ENCODE data around the gene LILRA5.
"Not testable (repeated sequence)": the region's sequence is repeated elsewhere in the genome, so short reads cannot be mapped to it uniquely, and the experiment has no call there.

LILRA5 gene

DNA sequence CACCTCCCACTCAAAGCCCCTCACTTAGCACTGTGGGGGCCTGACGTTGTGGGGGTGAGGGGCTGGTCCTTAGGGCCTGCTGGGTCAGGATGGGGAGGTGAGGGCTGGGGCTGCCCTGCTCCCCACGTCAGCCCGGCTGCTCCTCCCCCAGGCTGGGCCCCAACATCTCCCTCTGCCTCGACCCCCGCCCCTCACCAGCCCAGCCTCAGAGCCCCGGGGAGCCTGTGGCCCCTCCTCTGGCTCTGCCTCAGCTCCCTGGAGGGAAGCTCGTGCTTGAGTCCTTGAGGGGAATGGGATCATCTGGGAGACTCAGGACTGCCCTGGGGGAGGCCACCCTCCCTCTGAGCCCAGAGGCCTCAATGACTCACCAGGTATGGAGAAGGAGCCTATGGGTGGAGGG, 19.2 kb upstream of the LILRA5 start:
- DNase-seq (ENCODE audit: low read depth in 1 of 2, low spot score in 1 of 2): no peak
- Histone ChIP-seq H3K27me3 (ENCODE audit: insufficient read depth, poor library complexity, severe bottlenecking) (no peaks in the 10 kb centered on the region), H3K4me3 (replicated peaks; ENCODE audit: insufficient read depth, low read length) (no peak overlapping the region), H3K27ac (replicated peaks) (no peak overlapping the region)
- TF ChIP-seq POLR2AphosphoS5 (IDR thresholded peaks at IDR 0.05; ENCODE audit: low read depth): no peak
- no peak for TF ChIP-seq GABPA (IDR thresholded peaks at IDR 0.05; ENCODE audit: low read depth)
- TF ChIP-seq, protein P1, sequence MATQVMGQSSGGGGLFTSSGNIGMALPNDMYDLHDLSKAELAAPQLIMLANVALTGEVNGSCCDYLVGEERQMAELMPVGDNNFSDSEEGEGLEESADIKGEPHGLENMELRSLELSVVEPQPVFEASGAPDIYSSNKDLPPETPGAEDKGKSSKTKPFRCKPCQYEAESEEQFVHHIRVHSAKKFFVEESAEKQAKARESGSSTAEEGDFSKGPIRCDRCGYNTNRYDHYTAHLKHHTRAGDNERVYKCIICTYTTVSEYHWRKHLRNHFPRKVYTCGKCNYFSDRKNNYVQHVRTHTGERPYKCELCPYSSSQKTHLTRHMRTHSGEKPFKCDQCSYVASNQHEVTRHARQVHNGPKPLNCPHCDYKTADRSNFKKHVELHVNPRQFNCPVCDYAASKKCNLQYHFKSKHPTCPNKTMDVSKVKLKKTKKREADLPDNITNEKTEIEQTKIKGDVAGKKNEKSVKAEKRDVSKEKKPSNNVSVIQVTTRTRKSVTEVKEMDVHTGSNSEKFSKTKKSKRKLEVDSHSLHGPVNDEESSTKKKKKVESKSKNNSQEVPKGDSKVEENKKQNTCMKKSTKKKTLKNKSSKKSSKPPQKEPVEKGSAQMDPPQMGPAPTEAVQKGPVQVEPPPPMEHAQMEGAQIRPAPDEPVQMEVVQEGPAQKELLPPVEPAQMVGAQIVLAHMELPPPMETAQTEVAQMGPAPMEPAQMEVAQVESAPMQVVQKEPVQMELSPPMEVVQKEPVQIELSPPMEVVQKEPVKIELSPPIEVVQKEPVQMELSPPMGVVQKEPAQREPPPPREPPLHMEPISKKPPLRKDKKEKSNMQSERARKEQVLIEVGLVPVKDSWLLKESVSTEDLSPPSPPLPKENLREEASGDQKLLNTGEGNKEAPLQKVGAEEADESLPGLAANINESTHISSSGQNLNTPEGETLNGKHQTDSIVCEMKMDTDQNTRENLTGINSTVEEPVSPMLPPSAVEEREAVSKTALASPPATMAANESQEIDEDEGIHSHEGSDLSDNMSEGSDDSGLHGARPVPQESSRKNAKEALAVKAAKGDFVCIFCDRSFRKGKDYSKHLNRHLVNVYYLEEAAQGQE (IDR thresholded peaks at IDR 0.05; ENCODE audit: insufficient replicate concordance, low read depth): no peak

DNA sequence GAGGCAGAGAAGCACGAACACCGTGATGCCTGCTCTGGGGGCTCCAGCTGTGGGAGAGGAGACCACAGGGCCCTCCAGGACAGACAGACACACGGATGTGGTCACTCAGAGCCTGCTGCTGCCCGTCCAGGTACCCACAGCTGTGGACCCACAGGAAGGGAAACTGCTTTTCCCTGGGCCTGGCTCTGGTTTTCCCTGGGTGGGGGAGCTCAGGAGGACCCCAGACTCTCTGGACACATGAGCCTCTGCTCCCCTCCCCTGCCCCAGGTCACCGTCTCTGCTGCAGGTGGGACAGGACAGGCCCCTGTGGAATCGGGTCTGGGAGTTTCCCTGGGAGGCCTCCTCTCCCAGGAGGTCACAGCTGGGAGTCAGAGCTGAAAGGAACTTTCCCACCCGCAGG, 18.7 kb upstream of the LILRA5 start:
- no peak for DNase-seq (ENCODE audit: low read depth in 1 of 2, low spot score in 1 of 2)
- H3K27ac ChIP-seq (replicated peaks): no peak overlapping the region
- TF ChIP-seq GABPA (IDR thresholded peaks at IDR 0.05; ENCODE audit: low read depth) (no peak), SPI1 (IDR thresholded peaks at IDR 0.05; ENCODE audit: borderline replicate concordance, low read depth) (no peak), POLR2AphosphoS5 (IDR thresholded peaks at IDR 0.05; ENCODE audit: low read depth) (no peak)
- TF ChIP-seq, protein P2, sequence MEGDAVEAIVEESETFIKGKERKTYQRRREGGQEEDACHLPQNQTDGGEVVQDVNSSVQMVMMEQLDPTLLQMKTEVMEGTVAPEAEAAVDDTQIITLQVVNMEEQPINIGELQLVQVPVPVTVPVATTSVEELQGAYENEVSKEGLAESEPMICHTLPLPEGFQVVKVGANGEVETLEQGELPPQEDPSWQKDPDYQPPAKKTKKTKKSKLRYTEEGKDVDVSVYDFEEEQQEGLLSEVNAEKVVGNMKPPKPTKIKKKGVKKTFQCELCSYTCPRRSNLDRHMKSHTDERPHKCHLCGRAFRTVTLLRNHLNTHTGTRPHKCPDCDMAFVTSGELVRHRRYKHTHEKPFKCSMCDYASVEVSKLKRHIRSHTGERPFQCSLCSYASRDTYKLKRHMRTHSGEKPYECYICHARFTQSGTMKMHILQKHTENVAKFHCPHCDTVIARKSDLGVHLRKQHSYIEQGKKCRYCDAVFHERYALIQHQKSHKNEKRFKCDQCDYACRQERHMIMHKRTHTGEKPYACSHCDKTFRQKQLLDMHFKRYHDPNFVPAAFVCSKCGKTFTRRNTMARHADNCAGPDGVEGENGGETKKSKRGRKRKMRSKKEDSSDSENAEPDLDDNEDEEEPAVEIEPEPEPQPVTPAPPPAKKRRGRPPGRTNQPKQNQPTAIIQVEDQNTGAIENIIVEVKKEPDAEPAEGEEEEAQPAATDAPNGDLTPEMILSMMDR (IDR thresholded peaks at IDR 0.05; ENCODE audit: insufficient read depth, low read length): no peak
- TF ChIP-seq, protein P1 (IDR thresholded peaks at IDR 0.05; ENCODE audit: insufficient replicate concordance, low read depth): no peak
- H3K27me3 ChIP-seq (ENCODE audit: insufficient read depth, poor library complexity, severe bottlenecking): no peaks in the 10 kb centered on the region
- H3K4me3 ChIP-seq (replicated peaks; ENCODE audit: insufficient read depth, low read length): no peak overlapping the region

DNA sequence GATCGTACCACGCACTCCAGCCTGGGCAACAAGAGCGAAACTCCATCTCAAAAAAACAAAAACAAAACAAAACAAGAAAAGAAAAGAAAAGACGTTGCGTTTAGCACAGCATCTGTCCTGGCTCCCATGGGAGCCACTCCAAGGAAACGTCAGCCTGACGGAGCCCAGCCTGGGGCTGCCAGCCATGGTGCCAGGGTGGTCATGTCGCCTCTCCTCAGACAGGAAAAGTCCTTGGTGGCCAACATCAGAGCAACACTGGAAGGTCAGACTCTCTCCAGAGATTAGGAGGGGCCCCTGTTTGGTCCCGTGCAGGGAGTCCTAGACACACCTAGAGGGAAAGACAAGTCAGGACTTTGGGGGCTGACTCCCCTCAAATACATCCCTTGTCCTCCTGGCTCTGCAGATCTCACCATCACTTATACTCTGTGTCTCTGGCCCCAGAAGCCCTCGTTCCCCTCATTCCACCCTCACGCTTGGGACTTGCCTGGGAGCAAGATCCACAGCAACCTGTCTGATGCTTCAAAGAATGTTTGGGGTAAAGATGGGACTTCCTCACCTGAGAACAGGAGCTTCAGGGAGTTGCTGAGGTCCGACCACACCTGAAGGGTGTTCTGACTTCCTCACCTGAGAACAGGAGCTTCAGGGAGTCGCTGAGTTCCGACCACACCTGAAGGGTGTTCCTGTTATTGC, 16.7 kb upstream of the LILRA5 start:
- Histone ChIP-seq H3K27ac (replicated peaks) (no peak overlapping the region), H3K27me3 (ENCODE audit: insufficient read depth, poor library complexity, severe bottlenecking) (no peaks in the 10 kb centered on the region)

DNA sequence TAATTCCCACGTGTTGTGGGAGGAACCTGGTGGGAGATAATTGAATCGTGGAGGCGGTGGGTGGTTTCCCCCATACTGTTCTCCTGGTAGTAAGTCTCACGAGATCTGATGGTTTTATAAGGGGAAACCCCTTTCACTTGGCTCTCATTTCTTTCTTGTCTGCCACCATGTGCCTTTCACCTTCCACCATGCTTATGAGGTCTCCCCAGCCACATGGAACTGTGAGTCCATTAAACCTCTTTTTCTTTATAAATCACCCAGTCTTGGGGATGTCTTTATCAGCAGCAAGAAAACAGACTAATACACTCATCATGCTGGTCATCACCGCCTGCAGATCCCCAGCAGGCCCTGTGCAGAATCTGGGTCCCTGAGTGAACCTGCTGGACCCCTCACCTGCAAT, 15.8 kb upstream of the LILRA5 start:
- H3K27me3 ChIP-seq (ENCODE audit: insufficient read depth, poor library complexity, severe bottlenecking); DNase-seq (ENCODE audit: low read depth in 1 of 2, low spot score in 1 of 2); H3K27ac ChIP-seq (replicated peaks); H3K4me3 ChIP-seq (replicated peaks; ENCODE audit: insufficient read depth, low read length): not testable (repeated sequence)

More for the DNA sequence above, 16.7 kb upstream of the LILRA5 start:
- no peak overlapping the region for H3K4me3 ChIP-seq (replicated peaks; ENCODE audit: insufficient read depth, low read length)
- no peak for DNase-seq (ENCODE audit: low read depth in 1 of 2, low spot score in 1 of 2)
- TF ChIP-seq GABPA (IDR thresholded peaks at IDR 0.05; ENCODE audit: low read depth) (no peak), POLR2AphosphoS5 (IDR thresholded peaks at IDR 0.05; ENCODE audit: low read depth) (no peak), SPI1 (IDR thresholded peaks at IDR 0.05; ENCODE audit: borderline replicate concordance, low read depth) (no peak)
- TF ChIP-seq, protein P1 (IDR thresholded peaks at IDR 0.05; ENCODE audit: insufficient replicate concordance, low read depth): no peak
- TF ChIP-seq, protein P2 (IDR thresholded peaks at IDR 0.05; ENCODE audit: insufficient read depth, low read length): no peak
